Measurements from ENCODE around the gene CSNK1G2. TPM values are rescaled to one million over a fixed set of nuclear protein-coding genes. Genes with fewer than 3 reads are reported as not detected.

Gene CSNK1G2
- total RNA-seq, 1 experiment from 2014 or later, result 100.0 TPM

- Mint-ChIP-seq H3K4me1 (peaks cover 5 to 20% of the 10 kb centered on the region in 2 experiments; a peak in 3 of 4 replicates), H3K27me3 (ENCODE audit: low read depth) (no peaks in the 10 kb centered on the region), H3K36me3 (ENCODE audit: insufficient read depth in 1 of 3, low read depth in 3 of 3) (peaks cover 17 to 26% (median 21%) of the 10 kb centered on the region in 3 experiments; a peak in 6 of 7 replicates), H3K4me3 (peak within 1 kb of the TSS; percentile 66 to 76), H3K9me3 (no peaks in the 10 kb centered on the region; a peak in 2 of 5 replicates), H3K27ac (no peak within 1 kb of the TSS)
- Histone ChIP-seq H3K27me3 (ENCODE audit: insufficient read depth, low read length) (no peaks in the 10 kb centered on the region), H3K14ac (ENCODE audit: insufficient read depth, low read length) (peak within 1 kb of the TSS; percentile 86), H3K4ac (ENCODE audit: low read depth, low read length) (no peak within 1 kb of the TSS), H2BK12ac (ENCODE audit: insufficient read length, low read depth, low read length) (no peak within 1 kb of the TSS), H3K9me3 (ENCODE audit: control insufficient read depth, low read depth, low read length) (no peaks in the 10 kb centered on the region), H2BK5ac (ENCODE audit: insufficient read length, low read length) (no peak within 1 kb of the TSS), H4K8ac (replicated peaks; ENCODE audit: insufficient read length, low read depth, low read length) (no peak within 1 kb of the TSS), H3K56ac (ENCODE audit: insufficient read length, low read depth, low read length) (no peak within 1 kb of the TSS), H2BK20ac (ENCODE audit: low read depth, low read length, poor library complexity, severe bottlenecking) (no peak within 1 kb of the TSS), H4K20me1 (ENCODE audit: control insufficient read depth, insufficient read depth, insufficient read length) (no peaks in the 10 kb centered on the region), H3K27ac (ENCODE audit: insufficient read length, low read depth, low read length) (no peak within 1 kb of the TSS), H3T11ph (ENCODE audit: low read length) (no peak within 1 kb of the TSS), H3K18ac (ENCODE audit: insufficient read length, low read depth, low read length) (no peak within 1 kb of the TSS), H2AFZ (ENCODE audit: low read length) (no peak within 1 kb of the TSS), H2BK120ac (ENCODE audit: low read depth, low read length, poor library complexity, severe bottlenecking) (no peak within 1 kb of the TSS), H3K23ac (ENCODE audit: insufficient read length, low read depth, low read length) (no peak within 1 kb of the TSS), H4K5ac (ENCODE audit: insufficient read length, low read depth, low read length) (no peak within 1 kb of the TSS), H3K79me2 (ENCODE audit: insufficient read depth, low read length) (no peaks in the 10 kb centered on the region; the same call in 1 of the 2 replicates), H3K23me2 (ENCODE audit: insufficient read length, low read depth, low read length, poor library complexity, severe bottlenecking) (peaks cover 4% of the 10 kb centered on the region), H3K4me1 (ENCODE audit: insufficient read depth, low read length) (no peaks in the 10 kb centered on the region), H2AK5ac (ENCODE audit: insufficient read length, low read length) (no peak within 1 kb of the TSS), H2BK15ac (ENCODE audit: low read depth, low read length) (no peak within 1 kb of the TSS), H4K91ac (ENCODE audit: insufficient read length, low read depth, low read length) (no peak within 1 kb of the TSS), H3K79me1 (ENCODE audit: insufficient read depth, low read depth, low read length, poor library complexity, severe bottlenecking) (no peaks in the 10 kb centered on the region), H3K9ac (ENCODE audit: extremely low read depth, insufficient read length, low read length) (peak within 1 kb of the TSS; percentile 66), H3K4me2 (ENCODE audit: insufficient read depth, insufficient read length, low read length) (peak within 1 kb of the TSS; percentile 51)
- no peak for DNase-seq
- WGBS (ENCODE audit: extremely low coverage, insufficient read length, low lambda C conversion rate), result no CpG with 5 or more reads among the region's 20 CpGs
- TF ChIP-seq, protein P1, sequence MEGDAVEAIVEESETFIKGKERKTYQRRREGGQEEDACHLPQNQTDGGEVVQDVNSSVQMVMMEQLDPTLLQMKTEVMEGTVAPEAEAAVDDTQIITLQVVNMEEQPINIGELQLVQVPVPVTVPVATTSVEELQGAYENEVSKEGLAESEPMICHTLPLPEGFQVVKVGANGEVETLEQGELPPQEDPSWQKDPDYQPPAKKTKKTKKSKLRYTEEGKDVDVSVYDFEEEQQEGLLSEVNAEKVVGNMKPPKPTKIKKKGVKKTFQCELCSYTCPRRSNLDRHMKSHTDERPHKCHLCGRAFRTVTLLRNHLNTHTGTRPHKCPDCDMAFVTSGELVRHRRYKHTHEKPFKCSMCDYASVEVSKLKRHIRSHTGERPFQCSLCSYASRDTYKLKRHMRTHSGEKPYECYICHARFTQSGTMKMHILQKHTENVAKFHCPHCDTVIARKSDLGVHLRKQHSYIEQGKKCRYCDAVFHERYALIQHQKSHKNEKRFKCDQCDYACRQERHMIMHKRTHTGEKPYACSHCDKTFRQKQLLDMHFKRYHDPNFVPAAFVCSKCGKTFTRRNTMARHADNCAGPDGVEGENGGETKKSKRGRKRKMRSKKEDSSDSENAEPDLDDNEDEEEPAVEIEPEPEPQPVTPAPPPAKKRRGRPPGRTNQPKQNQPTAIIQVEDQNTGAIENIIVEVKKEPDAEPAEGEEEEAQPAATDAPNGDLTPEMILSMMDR (conservative IDR thresholded peaks at IDR 0.05), result no peak
Observed at GRCh38 chr19:2015608-2015950, 74.6 kb downstream of the CSNK1G2 start, which contains the start of gene BTBD2. TSS of gene BTBD2 (minus strand) at chr19:2015714. CDS start at chr19:2015703, 11 bp downstream.
